Adrenal gland (tissue), 5 donors: Measurements from ENCODE around the gene TTLL11.

Experiments used
- POLR2A ChIP-seq, 2 donors: fragments of 450-650 bp; IDR thresholded peaks; one replicate each; pipeline ENCODE4 v1.6.1; 2017; ENCODE audit warnings: antibody characterized with exemption in 2 of 2, mild to moderate bottlenecking in 2 of 2, moderate library complexity in 1 of 2
- TF ChIP-seq, protein P1 (sequence below), 6 experiments: fragments of 450-650 bp in 4 of 6; fragments of 200-600 bp in 2 of 6; sonication (generic) in 1 of 6; IDR thresholded peaks; 1 replicate in 5 of 6; 2 replicates in 1 of 6; pipeline versions ENCODE4 v1.5.1 to v1.8.0; 2016 to 2021; ENCODE audit warnings: antibody characterized with exemption in 6 of 6, mild to moderate bottlenecking in 2 of 6, moderate library complexity in 1 of 6
- donor health status: DM: no; HTN: no; CAD: no.

DNA sequence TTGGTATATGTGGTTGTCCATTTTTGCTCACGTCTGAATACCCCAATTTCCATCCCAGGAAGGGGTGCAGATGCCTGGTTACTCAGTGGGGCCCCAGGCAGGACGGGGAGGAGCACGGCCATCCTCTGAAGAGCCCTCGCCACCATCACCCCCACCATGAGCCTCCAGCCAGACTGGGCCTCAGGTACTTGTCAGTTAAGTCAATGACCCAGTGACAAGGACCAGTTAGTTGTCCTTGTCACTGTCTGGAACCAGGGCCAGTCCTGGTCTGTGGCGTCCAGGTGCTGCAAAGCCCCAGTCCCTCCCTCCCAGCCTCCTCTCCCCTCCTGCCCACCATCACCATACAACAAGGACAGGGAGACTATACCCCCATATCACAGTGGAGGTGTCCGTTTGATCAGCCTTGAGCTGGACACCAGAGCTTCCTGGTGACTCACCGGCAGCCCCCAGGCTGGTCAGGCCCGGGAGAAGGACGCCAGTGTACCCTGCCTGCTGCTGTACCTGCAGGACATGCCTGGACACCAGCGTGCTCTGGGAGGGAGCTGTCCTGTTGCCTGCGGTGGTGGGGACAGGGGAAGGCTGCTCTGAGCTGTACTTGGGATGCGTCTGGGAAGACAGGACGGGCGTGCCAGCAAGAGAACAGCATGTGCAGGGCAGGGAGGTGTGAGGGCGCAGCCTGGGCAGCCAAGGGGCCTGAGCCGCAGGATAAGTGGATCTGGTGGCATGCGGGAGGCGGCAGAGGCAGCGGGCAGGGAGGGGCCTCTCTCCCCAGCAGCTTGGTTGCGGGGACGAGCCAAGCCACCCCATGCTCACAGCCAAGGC, 32.6 kb upstream of the TTLL11 start:
- TF ChIP-seq, protein P1, sequence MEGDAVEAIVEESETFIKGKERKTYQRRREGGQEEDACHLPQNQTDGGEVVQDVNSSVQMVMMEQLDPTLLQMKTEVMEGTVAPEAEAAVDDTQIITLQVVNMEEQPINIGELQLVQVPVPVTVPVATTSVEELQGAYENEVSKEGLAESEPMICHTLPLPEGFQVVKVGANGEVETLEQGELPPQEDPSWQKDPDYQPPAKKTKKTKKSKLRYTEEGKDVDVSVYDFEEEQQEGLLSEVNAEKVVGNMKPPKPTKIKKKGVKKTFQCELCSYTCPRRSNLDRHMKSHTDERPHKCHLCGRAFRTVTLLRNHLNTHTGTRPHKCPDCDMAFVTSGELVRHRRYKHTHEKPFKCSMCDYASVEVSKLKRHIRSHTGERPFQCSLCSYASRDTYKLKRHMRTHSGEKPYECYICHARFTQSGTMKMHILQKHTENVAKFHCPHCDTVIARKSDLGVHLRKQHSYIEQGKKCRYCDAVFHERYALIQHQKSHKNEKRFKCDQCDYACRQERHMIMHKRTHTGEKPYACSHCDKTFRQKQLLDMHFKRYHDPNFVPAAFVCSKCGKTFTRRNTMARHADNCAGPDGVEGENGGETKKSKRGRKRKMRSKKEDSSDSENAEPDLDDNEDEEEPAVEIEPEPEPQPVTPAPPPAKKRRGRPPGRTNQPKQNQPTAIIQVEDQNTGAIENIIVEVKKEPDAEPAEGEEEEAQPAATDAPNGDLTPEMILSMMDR (IDR thresholded peaks at IDR 0.05), result peak in 2 of 6 experiments; percentile 1 to 4
- no peak for TF ChIP-seq POLR2A (IDR thresholded peaks at IDR 0.05)
